ENCODE results near the gene CYTH3.
A peak's percentile ranks its signal among the peaks of the same experiment; 100 is the strongest.

CYTH3 gene

GRCh38 chr7:6279937-6280336 lies 7.5 kb upstream of the CYTH3 start:
- DNase-seq = no peak

DNA sequence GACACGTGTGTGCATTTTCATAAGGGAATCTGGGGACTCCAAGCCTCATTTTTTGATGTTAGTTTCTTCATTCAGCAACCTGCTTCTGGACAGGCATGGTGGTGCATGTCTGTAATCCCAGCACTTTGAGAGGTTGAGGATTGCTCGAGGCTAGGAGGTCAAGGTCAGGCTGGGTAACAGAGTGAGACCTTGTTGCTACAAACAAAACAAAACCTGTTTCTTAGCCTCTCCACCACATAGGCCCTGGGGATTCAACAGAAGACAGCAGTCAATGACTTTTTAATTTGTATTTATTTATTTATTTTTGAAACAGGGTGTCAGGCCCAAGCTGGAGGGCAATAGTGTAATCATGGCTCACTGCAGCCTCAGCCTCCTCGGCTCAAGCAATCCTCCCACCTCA lies 6.9 kb upstream of the CYTH3 start:
- DNase-seq = no peak

DNA sequence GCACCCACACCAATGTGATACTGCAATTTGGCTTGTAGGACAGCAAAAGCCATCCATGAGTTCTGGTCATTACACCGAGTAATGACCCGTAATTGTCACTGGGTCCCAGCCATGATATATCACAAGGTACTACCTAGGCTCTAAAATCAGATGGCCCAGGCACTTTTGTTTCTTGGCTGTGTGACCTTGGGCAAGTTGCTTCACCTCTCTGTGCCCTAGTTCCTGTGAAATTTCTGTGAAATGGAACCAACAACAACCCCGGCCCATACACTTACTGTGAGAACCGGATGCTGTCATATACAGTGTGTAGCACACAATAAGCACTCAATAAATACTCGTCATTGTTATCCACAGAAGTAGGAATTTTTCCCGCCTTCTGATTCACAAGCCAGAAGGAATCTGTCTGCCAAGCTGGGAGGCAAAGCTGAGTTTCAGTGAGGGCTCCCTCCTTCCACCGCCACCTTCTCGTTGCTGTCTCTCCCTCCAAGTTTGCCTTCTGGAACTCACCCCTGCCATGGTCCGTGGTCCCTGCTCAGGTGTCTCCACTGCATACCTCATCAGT lies 6.4 kb upstream of the CYTH3 start:
- no peak for DNase-seq

DNA sequence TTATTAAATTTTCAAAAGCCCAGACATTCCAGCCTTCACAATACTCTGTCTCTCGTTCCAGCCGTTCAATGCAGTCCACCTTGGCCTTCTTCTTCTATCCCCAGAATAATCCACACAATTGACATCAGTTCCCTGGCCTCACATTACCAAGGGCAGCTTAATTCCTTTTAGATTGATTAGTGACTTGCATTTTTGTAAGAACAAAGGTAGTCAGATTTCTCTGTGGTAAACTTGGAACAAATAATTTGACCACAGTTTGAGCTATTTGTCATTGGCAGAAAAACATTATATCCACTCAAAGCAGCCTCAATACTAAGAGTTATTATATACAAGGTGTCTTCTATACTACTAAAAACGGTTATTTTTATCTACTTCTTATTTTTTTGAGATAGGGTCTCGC lies 5.1 kb upstream of the CYTH3 start:
- DNase-seq = no peak

- no peak for DNase-seq
Measured at GRCh38 chr7:6276911-6277408, 4.5 kb upstream of the CYTH3 start.

- DNase-seq = no peak
Measured at GRCh38 chr7:6274743-6275142, 2.3 kb upstream of the CYTH3 start.

DNA sequence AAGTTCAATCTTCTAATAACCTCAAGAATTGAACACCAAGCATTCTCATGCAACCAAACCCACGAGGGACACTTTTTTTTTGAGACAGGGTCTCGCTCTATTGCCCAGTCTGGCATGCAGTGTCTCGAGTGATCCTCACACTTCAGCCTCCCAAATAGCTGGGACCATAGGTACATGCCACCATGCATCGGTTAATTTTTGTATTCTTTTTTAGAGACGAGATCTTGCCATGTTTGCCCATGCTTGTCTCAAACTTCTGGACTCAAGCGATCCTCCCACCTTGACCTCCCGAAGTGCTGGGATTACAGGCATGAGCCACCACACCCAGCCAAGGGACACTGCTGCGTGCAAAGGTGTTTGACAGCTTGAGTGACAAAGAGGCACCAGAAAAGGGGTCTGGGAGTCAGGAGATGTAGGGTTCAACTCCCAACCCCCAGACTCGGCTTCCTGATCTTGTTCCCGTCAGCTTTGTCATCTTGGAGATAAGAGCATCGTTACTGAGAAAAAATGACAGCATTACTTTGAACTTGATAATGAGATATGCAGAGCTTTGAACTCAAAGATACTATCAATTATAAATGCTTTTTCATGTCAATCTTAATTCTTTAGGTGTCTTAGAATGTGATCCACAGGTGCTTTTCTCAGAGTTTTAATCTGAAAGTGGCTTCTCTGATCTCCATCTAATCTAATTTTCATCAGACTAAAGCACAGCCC lies 1.6 kb upstream of the CYTH3 start:
- no peak for DNase-seq

- DNase-seq = peak; percentile 92
Measured at GRCh38 chr7:6273380-6273837, 985 bp upstream of the CYTH3 start.

DNA sequence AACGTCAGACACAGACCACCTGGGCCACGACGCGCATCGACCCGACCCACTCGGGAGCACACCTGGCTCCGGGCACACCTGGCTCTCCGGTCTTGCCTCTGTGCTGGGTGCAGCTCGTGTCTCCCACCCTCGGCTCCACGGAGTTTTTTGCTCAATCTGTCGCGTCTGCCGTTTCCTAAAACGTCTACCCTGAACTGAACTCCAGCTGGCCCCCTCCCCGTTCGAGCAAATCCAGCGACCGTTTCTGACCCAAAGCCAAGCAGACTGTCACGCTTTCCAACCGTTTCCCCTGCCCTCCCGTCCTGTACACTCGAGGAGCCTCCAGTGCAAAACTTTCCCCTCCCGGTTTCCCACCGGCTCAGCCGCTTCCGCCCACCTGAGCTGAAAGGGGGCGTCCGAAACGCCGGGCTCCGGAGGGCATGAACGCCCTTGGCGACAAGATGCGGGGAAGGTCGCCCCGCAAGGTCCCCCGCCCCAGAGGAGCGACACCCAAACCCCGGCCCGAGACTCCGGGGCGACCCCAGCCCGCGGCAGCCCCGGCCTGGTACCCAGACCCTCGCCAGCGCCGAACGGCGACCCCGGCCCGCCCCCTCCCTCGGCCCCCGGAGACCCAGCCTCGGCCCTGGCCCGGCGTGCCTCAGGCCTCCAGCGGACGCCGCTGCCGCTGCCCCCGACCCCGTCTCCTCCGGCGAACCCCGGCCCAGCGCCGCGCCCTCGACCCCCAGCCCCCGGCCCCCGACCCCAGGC lies 557 bp downstream of the CYTH3 start:
- DNase-seq = no peak

GRCh38 chr7:6271060-6271658 lies 1.3 kb downstream of the CYTH3 start:
- peak; percentile 44 for DNase-seq

- no peak for DNase-seq
Measured at GRCh38 chr7:6269527-6269926, 2.9 kb downstream of the CYTH3 start.

DNA sequence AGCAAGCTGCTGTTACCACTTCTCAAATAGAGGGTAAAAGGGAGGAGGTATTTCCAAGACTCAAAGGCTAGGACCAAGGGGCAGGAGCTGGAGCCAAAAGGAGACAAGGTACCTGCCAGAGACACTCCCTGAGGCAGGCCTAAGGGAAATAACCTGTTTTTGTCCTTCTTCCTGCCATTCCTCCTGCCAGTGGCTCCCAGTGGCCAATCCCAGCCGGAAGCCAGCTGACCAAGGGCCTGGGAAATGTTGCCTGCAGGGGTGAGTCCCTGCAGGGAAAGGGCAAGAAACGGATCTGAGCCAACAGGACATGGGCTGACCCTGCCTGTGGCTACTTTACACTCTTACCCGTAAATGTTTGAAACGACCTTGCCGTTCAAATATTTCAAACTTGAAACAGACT lies 3.5 kb downstream of the CYTH3 start:
- DNase-seq = no peak

- DNase-seq = no peak
Measured at GRCh38 chr7:6268023-6268900, 4.2 kb downstream of the CYTH3 start.

DNA sequence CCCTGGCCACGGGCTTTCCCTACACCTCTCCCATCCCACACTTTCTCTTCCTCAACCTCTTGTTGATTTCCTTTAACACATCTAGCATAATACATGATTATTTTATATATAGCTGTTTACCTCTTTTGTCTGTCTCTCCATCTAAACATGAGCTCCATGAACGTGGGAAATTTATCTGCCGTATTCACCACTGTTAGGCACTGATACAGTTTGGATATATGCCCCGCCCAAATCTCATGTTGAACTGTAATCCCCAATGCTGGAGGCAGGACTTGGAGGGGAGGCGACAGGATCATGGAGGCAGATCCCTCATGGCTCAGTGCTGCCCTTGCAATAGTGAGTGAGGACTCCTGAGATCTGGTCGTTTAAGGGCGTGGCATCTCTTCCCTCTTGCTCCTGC lies 5.7 kb downstream of the CYTH3 start:
- no peak for DNase-seq

GRCh38 chr7:6262221-6262620 lies 10.2 kb downstream of the CYTH3 start:
- no peak for DNase-seq

DNA sequence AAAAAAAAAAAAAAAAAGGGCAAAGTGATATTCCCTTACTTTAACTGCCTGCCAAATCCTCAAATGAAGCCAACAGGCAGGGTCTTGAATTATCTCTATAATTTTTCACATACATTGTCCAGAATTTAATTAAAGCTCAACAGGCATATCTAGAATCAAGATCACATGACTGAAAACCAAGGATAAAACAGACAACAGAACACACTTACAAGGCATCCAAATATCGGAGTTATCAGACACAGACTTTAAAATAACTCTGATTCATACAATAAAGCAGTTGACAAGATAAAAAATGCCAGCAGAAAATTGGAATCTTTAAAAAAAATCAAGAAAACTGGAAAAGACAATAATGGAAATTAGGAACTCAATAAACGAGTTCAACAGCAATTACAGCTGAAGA lies 10.7 kb downstream of the CYTH3 start:
- DNase-seq = no peak

DNA sequence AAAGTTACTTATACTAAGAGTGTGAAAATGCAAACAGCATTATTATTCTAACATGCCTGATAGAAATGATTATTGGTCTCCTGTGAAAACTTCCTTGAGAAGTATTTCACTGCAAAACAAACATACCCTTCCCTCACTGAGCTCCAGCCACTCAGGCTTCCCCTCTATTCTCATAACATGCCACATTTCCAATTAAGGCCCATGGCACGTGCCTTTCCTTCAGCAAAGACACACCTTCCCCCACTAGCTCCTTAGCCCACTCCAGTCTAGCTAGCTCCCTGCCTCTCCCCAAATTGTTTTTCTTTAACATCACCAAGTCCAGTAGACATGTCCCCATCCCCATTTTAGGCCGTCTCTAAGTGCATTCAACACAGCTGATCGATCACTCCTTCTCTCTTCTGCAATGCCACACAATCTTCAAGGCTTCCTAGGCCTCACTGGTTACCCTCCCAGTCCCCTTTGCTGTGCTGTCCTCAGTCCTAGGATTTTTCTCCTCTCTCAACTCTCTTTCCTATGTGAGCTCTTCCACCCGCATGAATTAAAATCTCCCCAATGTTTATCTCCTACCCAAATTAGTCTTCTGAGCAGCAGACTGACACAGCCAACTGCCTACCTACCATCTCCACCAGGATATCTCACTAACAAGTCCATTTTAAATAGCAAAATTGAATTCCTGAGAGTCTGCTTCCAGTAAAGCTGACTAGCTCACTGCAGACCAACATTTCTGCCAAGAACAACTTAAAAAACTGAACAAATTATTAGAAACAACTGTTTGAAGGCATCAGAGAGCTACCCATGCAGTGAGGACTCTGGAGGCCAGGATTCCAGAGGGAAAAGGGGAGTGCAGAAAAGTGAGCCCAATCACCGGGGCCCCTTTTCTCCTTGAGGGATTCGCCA lies 11.9 kb downstream of the CYTH3 start:
- DNase-seq = no peak

DNA sequence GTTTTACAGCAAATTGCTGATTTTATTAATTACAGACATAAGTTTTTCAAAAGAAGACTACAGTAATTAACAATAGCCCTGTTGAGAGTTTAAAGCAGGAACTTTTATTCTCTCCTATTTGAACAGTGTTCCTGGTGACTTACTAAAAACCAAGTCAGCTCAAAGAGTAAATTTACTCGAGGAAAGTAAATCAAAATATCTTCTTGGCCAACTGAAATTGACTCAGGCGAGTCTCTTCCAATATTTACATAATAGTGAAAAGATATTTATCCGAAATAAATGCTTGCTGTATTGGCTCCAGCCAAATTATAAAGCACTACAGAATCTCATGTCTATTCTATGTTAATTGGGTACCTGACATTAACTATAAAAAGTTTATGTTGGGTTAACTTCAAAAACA lies 13.2 kb downstream of the CYTH3 start:
- DNase-seq = no peak

GRCh38 chr7:6258440-6259182 lies 13.8 kb downstream of the CYTH3 start:
- DNase-seq = no peak

DNA sequence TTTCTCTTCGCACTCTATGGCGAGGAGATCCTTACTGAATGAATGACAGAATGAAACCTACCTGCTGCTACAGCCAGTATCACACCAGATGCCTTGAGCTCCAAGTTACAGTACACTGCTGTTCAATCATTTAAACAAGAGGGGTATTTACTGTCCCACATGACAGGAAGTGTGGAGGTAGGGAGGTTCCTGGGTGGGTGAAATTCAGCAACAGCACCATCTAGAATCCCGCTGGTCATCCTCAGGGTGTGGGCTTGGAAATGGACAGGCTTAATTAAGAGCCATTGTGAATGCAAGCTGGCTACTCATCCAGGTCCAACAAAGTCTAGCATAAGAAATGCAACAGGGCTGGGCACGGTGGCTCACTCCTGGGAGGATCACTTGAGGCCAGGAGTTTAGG lies 14.7 kb downstream of the CYTH3 start:
- DNase-seq = no peak

All from NCI-H1105 (cell line).